Choroid plexus epithelial cell (primary cell): ENCODE data around the gene RALGDS.
"Not testable (repeated sequence)": the region's sequence is repeated elsewhere in the genome, so short reads cannot be mapped to it uniquely, and the experiment has no call there.

ENCODE experiments used
- DNase-seq: peaks from one replicate; pipeline ENCODE4 v3.0.0-alpha.2; 2010; ENCODE audit warnings: low read depth
- H3K4me3 ChIP-seq: 2 replicates; pipeline ENCODE4 v1.5.1; 2011; ENCODE audit warnings: low read depth, mild to moderate bottlenecking, control low read depth, low read length, moderate library complexity
- CTCF ChIP-seq: conservative IDR thresholded peaks from 2 replicates; pipeline ENCODE4 v1.5.1; 2011; ENCODE audit warnings: low read depth, mild to moderate bottlenecking, control low read depth, inconsistent platforms, low read length, moderate library complexity

RALGDS gene

GRCh38 chr9:133098871-133099270 lies 22.2 kb downstream of the RALGDS start:
- H3K4me3 ChIP-seq: no peak overlapping the region
- no peak for DNase-seq
- no peak for TF ChIP-seq CTCF

GRCh38 chr9:133098104-133098754 lies 22.8 kb downstream of the RALGDS start:
- TF ChIP-seq CTCF: no peak
- H3K4me3 ChIP-seq: no peak overlapping the region
- DNase-seq: no peak

- no peak for TF ChIP-seq CTCF
- H3K4me3 ChIP-seq: no peak overlapping the region
- no peak for DNase-seq
These were observed 26.1 kb downstream of the RALGDS start for GRCh38 chr9:133094842-133095393.

- DNase-seq: not testable (repeated sequence)
These were observed 26.7 kb downstream of the RALGDS start for GRCh38 chr9:133094351-133094750.

GRCh38 chr9:133090752-133091385 lies 30.2 kb downstream of the RALGDS start:
- no peak overlapping the region for H3K4me3 ChIP-seq
- DNase-seq: no peak
- no peak for TF ChIP-seq CTCF

More at GRCh38 chr9:133094351-133094750, 26.7 kb downstream of the RALGDS start:
- not testable (repeated sequence) for H3K4me3 ChIP-seq

GRCh38 chr9:133090187-133090586 lies 30.9 kb downstream of the RALGDS start:
- DNase-seq: no peak
- no peak for TF ChIP-seq CTCF
- no peak overlapping the region for H3K4me3 ChIP-seq

GRCh38 chr9:133089271-133089671 lies 31.8 kb downstream of the RALGDS start:
- no peak for DNase-seq
- no peak overlapping the region for H3K4me3 ChIP-seq
- no peak for TF ChIP-seq CTCF
